RPMI7951 (cell line): ENCODE data around the gene RTKN2. TPM values are rescaled to one million over a fixed set of nuclear protein-coding genes. Genes with fewer than 3 reads are reported as not detected.
A peak's percentile ranks its signal among the peaks of the same experiment; 100 is the strongest.
"Not testable (repeated sequence)": the region's sequence is repeated elsewhere in the genome, so short reads cannot be mapped to it uniquely, and the experiment has no call there.

Source experiments
- DNase-seq: peaks from one replicate; pipeline ENCODE4 v3.0.0-alpha.2; 2012; ENCODE audit warnings: low read depth
- total RNA-seq: library from RNA; depleted of rRNA; stranded (reverse); fragments of >200 nt; shearing (Covaris generic); gene quantifications from 2 replicates; pipeline ENCODE4 v1.2.3, GENCODE V29; 2014; rRNA removed

The RTKN2 gene
- 9.9 and 11.4 TPM in 2 replicates for total RNA-seq

- peak; percentile 80 for DNase-seq
Measured at GRCh38 chr10:62268399-62269114, at the start of gene RTKN2. Gene RTKN2 (minus strand): TSS chr10:62268844. CDS start chr10:62268610, 234 bp downstream.

DNA sequence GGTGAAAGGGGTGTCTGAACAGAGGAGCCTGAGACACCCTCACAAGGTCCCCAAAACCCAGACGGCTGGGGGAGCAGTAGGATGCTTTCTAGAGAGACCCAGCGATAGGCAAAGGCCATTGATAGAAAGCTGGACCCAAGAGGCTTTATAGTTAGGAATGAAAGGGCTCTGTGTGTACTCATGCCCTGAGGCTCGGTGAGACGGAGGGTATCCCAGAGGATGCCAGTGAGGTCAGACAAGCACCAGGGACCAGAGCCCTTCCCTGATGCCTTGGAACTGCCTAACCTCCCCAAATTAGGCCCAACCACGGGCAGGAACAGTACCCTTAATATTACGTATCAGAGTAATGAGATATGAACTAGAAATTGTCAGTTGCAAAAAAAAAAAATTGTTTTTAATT, 48.6 kb upstream of the RTKN2 start:
- DNase-seq, result no peak

DNA sequence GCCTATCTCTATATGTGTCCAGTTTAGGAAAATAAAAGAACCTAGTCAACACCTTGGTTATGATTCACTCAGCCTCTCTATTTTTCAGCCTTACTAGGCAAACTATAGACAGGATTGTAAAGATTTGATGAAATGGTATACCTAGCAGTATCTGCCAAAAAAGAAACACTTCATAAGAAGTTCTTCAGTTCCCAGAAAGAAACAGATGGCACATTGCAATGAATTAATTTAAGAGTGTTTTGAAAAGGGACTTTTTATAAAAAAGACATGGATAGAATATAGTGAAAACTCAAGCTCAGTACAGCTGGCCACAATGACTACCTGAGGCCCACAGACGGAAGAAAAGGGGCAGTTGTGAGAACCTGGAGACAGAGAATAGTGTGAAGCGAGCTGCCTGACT, 40.6 kb upstream of the RTKN2 start:
- no peak for DNase-seq

GRCh38 chr10:62308101-62308500, 39.5 kb upstream of the RTKN2 start:
- DNase-seq, result no peak

GRCh38 chr10:62307635-62308034, 39.0 kb upstream of the RTKN2 start:
- DNase-seq, result no peak

- DNase-seq, result peak; percentile 43
Measured at GRCh38 chr10:62306663-62307062, 38.0 kb upstream of the RTKN2 start.

- peak; percentile 8 for DNase-seq
Measured at GRCh38 chr10:62305813-62306212, 37.2 kb upstream of the RTKN2 start.

- no peak for DNase-seq
Measured at GRCh38 chr10:62303922-62304321, 35.3 kb upstream of the RTKN2 start.

GRCh38 chr10:62302760-62303159, 34.1 kb upstream of the RTKN2 start:
- no peak for DNase-seq

DNA sequence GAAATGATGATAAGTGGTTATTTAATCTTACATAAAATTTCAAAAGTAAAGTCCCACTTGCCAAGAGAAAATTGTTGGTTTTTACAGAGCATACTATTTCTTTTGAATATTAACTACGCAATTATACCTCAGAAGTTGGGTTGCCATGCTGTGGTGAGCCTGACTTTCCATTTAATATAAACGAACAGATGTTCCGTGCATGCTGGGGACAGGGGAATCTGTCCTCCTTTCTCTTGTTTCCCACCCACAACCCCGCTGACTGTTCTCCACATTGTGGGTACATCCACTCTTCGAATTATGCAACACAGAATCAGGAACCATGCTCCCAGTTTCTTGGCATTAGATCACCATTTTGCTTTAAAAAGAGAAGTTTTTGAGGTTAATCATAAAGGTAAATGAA, 29.2 kb upstream of the RTKN2 start:
- no peak for DNase-seq

DNA sequence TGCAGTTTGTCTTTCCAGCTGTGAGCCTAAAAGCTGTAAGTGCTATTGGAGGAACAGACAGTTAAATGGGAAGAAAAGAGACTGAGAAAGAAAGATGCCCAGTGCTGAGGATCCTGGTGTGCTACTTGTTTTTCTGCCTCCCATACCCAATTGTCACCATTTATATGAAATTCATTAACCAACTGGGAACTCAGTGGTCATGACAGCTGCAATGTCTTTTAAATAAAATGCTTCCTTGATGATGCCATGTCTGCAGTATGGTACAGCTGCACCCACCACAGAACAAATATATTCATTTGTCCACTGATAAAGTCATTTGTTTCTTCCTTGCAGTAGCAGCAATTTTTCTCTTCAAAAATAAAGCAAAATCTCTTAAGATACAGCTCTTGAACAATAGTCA, 15.6 kb upstream of the RTKN2 start:
- DNase-seq, result no peak

GRCh38 chr10:62281348-62281747, 12.7 kb upstream of the RTKN2 start:
- DNase-seq, result not testable (repeated sequence)

DNA sequence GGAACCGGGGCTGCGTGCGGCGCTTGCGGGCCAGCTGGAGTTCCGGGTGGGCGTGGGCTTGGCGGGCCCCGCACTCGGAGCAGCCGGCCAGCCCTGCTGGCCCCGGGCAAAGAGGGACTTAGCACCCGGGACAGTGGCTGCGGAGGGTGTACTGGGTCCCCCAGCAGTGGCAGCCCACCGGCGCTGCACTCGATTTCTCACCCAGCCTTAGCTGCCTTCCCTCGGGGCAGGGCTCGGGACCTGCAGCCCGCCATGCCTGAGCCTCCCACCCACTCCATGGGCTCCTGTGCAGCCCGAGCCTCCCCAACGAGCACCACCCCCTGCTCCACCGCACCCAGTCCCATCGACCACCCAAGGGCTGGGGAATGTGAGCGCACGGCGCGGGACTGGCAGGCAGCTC, 11.7 kb upstream of the RTKN2 start:
- not testable (repeated sequence) for DNase-seq

GRCh38 chr10:62278441-62278910, 9.8 kb upstream of the RTKN2 start:
- no peak for DNase-seq

DNA sequence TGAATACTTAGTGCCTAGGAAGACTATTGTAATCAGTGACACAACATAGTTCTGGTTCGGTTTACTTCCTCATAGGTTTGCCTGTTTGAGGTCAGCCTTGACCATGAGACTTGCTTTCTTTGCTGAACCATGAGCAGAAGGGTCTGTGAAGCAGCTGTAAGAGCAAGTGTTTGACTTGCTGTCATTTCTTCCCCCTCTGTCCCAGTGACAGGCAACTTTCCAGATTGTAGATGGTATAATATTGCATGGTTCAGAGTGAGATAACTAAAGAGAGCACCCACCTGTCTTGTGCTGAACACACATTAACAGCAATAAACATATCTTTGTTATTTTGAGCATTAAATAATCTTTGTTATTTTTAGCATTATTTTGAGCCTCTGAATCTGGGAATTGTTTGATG, 9.3 kb upstream of the RTKN2 start:
- DNase-seq, result no peak

- DNase-seq, result no peak
Measured at GRCh38 chr10:62270020-62270419, 1.4 kb upstream of the RTKN2 start.

GRCh38 chr10:62268027-62268398, 631 bp downstream of the RTKN2 start:
- DNase-seq, result no peak

- DNase-seq, result peak; percentile 21
Measured at GRCh38 chr10:62266611-62267010, 2.0 kb downstream of the RTKN2 start.

DNA sequence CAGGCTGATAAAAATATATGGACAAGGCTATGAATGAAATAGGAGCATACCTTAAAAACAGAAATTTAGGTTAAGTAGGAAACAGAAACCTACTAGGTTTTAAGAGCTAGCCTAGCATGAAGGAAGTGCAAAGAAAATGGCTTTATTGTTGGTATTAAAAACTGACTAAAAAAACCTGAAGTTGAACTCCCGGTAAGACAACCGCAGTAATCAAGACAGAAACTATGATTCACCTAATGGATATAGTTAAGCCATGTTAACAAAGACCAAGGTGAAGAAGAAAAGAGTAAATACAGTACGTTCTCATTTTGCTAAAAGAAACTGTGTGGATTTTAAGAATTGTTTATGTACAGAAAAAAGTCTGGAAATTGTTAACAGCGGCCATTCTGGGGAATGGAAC, 2.5 kb downstream of the RTKN2 start:
- DNase-seq, result no peak

GRCh38 chr10:62264702-62265436, 3.8 kb downstream of the RTKN2 start:
- peak; percentile 87 for DNase-seq

GRCh38 chr10:62264126-62264525, 4.5 kb downstream of the RTKN2 start:
- no peak for DNase-seq

DNA sequence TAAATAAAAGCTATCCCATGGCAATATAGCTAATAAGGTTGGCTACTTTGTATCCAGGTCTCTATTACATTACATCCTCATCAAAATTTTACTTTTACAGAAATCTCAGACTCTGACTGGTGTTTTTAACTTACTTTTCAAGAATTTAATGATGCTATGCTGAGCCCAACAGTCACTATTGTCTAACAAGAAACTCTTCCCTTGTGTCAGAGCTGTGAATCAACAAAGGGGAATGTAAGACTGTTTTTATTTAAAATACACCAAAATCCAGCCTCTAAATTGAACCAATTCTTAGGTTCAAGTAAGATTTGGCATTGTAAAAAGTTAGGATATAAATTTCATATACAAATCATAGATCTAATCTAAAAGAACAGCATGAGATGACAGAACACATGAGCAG, 7.0 kb downstream of the RTKN2 start:
- DNase-seq, result no peak

GRCh38 chr10:62259998-62260397, 8.6 kb downstream of the RTKN2 start:
- no peak for DNase-seq
